UCSD-AML1 (cell line): ENCODE data around the gene FRK.
"Not testable (repeated sequence)": the region's sequence is repeated elsewhere in the genome, so short reads cannot be mapped to it uniquely, and the experiment has no call there.

Source experiments
- DNase-seq: peaks from one replicate; lab custom pipeline; 2025; ENCODE audit not compliant: unreplicated experiment; lab: John Stamatoyannopoulos, UW

Gene FRK, protein sequence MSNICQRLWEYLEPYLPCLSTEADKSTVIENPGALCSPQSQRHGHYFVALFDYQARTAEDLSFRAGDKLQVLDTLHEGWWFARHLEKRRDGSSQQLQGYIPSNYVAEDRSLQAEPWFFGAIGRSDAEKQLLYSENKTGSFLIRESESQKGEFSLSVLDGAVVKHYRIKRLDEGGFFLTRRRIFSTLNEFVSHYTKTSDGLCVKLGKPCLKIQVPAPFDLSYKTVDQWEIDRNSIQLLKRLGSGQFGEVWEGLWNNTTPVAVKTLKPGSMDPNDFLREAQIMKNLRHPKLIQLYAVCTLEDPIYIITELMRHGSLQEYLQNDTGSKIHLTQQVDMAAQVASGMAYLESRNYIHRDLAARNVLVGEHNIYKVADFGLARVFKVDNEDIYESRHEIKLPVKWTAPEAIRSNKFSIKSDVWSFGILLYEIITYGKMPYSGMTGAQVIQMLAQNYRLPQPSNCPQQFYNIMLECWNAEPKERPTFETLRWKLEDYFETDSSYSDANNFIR

DNA sequence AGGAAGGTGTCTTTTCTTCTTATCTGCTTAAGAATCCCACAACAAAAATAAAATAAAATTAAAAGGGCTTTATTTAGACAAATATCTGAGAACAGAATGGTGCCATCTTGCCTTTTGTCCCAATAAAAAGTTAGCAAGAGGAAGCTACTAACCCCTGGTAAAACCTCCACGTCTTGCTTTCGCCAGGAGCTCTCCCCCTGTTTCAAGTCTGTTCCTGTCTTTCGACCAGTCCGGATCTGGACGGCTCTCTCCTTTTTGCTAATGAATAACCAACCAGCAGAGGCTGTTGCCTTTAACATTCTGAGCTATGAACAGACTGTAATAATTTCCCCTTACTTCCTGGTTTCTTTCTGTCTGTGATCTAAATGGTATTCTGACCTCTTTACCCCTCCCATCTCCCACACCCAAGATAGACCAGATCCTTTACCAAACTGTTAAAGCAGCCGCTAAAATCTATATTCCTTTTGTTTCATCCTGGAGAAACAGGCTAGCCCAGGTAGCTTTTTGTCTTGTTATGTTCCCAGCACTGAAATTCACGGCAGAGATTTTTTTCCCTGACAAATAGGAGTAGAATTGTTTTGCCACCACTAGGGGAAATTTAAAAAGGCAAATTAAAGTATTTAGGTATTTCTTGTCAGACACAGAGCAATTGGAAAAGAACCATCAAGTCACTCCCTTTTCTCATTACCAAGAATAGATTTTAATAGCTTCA lies at the start of gene FRK:
TSS of gene FRK (minus strand) at position 320 of the 712 bp plus-strand sequence. CDS start 580 bp downstream, outside the sequence.
- DNase-seq = no peak

GRCh38 chr6:116108836-116109235 lies 48.1 kb upstream of the FRK start:
- no peak for DNase-seq

- DNase-seq = no peak
Measured at GRCh38 chr6:116106146-116106545, 45.5 kb upstream of the FRK start.

- no peak for DNase-seq
Measured at GRCh38 chr6:116105247-116105646, 44.6 kb upstream of the FRK start.

DNA sequence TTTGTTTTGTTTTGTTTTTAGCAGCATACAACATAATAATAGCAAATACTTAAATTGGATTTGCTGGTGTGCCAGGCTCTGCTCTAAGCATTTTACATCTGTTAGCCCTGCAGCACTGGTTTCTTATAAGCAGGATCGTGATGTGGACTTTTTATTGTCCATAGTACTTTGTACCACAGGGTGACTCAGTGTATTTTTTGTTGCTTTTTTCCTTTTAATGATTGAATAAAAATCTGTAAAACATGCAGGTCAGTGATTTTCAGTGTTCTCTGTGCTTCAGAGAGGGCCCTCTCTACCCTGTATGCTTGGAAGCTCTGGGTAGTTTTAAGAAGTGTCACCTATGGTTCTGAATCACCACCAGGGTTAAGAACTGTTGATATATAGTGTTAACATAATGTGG lies 43.9 kb upstream of the FRK start:
- no peak for DNase-seq

DNA sequence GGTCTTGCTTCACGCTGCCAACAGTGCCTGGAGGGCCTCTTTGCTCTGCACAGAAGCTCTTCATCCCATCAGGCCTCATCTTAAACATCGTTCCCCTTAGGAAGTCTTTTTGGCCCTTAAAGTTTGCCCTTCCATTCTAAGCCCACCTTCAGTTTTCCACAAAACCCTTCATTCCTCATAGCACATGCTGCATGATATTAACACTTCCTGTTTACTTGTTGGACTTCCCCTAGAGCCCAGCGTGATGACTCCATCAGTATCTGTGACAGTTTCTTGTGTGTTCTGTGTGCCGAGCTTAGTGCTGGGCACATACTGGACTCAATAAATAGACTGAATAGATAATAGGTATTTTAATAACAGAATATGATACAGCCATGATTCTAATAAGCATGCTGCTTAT lies 42.2 kb upstream of the FRK start:
- no peak for DNase-seq

DNA sequence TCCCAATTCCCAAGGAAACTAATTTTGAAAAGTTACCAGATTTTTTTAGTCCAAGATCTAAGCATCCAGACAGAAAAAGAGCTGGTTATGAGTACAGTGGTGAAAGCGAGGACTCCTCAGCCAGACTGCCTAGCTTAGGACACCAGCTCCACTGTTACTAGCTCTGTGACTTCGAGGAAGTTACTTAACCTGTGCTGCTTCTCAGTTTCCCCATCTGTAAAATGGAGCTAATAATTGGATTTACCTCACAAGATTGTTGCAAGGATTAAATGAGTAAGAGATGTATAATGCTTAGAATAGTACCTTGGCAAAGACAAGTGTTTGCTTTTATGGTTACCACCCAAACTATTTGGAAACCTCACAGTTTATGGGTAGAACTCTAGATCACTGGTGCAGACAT lies 41.1 kb upstream of the FRK start:
- no peak for DNase-seq

- DNase-seq = no peak
Measured at GRCh38 chr6:116101302-116101718, 40.6 kb upstream of the FRK start.

DNA sequence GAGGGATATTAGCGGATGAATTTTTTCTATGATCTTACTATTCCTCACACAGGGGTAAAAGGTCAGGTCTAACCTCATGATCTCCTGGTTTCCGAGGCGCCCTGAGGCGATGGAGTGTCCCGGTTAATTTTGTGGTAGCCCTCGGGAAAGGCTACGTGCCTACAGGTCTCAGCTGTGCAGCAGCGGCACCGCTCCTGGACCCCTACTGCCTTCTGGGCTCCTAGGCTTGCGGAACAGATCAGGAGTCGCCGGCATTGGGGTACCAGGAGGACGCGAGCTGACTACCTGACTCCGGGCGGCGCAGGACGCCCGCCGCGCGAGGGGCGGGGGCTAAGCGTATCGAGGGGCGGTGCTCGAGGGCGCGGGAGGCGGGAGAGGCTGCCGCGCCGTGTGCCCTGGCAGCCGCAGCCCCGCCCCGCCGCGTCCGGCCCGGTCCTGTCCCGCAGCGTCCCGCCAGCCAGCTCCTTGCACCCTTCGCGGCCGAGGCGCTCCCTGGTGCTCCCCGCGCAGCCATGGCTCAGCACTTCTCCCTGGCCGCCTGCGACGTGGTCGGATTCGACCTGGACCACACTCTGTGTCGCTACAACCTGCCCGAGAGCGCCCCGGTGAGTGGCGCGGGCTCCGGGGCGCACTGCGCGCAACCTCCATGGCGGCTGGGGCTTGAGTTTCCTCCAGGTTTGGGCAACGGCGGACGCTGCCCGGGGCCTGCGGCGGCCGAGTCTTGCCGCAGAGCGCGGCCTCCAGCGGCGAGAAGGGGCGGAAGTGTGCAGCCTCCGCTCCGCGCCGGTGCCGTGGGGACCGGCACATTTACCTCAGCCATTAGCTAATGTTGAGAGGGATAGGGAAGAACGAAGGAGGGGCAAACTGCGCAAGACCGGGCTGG lies 40.0 kb upstream of the FRK start, which contains the start of gene NT5DC1:
TSS of gene NT5DC1 (plus strand) at position 435 of the 883 bp plus-strand sequence. CDS start at position 513, 78 bp downstream.
- peak; percentile 83 for DNase-seq

- no peak for DNase-seq
Measured at GRCh38 chr6:116099036-116099435, 38.3 kb upstream of the FRK start.

DNA sequence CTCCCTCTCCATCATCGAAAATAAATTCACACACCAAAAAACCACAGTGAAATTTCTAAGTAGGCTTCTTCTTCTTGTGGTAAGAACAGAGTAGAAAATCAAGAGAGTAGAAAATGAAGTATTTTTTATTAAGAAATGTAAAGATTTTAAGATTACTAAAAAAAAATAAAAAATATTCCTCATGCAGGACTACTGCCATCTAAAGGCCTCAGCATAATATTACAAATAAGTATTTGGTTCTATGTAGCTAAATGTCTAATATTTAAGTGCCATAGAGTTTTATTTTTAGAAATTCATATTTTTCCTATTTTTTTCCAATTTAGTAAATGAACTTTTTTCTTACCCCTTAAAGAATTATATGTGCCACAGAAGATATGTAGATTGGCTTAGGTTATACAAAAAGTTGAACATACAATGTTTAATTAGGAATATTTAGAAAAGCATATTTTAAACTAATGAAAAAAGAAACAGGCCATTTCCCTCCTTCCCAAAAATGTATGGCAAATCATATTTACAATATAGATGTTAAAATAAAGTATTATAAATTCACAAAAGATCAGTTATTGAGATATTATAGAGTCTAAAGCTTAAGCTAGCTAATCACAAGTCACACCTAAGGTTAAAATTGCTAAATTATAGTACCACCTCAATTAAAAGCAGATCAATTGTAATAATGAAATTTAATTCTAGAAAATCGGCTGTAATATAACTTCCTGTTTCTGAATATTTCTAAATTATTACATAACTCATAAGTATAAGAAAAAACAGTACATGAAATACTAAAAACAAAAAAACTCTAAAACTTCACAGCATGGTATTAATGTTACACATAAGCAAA lies 36.5 kb upstream of the FRK start:
- no peak for DNase-seq

DNA sequence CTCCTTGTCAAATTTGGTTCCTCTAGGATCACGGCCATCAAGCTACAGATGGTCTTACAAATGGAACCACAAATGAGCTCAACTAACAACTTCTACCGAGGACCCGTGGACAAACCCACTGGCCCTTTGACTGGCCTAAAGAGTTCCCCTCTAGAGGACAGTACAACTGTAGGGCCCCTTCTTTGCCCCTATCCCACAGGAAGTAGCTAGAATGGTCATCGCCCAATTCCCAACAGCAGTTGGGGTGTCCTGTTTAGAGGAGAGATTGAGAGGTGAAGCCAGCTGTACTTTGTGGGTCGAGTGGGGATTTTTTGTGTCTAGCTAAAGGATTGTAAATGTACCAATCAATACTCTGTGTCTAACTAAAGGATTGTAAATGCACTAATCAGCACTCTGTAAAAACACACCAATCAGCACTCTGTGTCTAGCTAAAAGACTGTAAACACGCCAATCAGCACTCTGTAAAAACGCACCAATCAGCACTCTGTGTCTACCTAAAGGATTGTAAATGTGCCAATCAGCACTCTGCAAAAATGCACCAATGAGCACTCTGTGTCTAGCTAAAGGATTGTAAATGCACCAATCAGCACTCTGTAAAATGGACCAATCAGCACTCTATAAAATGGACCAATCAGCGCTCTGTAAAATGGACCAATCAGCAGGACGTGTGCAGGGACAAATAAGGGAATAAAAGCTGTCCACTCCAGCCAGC lies 35.5 kb upstream of the FRK start:
- not testable (repeated sequence) for DNase-seq

DNA sequence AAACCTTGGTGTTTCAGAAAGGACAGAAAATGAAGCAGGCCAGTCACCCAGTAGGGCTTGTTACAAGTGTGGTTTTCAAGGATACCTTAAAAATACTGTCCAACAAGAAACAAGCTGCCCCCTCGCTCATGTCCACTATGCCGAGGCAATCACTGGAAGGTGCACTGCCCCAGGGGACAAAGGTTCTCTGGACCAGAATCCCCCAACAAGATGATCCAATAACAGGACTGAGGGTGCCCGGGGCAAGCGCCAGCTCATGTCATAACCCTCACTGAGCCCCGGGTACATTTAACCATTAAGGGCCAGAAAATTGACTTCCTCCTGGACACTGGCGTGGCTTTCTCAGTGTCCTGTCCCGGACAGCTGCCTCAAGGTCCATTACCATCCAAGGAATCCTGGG lies 33.4 kb upstream of the FRK start:
- no peak for DNase-seq

- no peak for DNase-seq
Measured at GRCh38 chr6:116090251-116090650, 29.6 kb upstream of the FRK start.

DNA sequence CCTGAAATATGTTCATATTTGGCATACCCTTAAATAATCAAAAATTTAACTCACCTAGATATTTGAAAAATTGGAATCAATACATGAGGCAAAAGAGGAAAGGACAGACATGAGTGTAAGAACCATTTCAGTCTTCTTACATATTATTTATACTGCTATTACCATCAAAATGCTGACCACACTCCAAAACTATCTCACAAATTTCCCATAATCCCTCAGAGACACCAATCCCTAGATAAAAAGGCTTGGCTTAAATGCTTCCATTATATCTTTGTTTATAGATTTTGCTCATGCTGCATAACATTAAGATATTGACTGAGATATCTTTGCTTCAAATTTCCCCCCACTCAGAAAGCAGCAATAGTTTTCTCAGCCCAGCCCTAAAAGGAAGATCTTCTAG lies 28.3 kb upstream of the FRK start:
- no peak for DNase-seq

GRCh38 chr6:116087437-116088027 lies 26.8 kb upstream of the FRK start:
- DNase-seq = no peak

GRCh38 chr6:116084284-116084683 lies 23.6 kb upstream of the FRK start:
- DNase-seq = no peak

DNA sequence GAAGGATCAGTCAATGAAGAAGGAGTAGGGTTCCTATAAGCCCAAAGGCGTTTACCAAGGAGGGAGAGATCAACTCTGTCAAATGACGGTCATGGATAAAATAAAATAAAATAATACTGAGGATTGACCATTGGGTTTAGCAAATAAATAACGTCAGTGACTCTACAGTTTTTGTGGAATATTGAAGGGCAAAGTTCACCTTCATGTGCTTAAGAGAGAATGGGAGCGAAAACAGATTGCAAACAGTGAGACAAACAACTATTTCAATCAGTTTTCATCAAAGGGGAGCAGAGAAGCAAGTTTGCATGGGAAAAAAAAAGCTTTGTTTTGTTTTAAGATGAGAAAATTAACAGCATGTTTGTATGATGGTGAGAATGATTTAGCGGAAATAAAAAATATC lies 22.4 kb upstream of the FRK start:
- DNase-seq = no peak

DNA sequence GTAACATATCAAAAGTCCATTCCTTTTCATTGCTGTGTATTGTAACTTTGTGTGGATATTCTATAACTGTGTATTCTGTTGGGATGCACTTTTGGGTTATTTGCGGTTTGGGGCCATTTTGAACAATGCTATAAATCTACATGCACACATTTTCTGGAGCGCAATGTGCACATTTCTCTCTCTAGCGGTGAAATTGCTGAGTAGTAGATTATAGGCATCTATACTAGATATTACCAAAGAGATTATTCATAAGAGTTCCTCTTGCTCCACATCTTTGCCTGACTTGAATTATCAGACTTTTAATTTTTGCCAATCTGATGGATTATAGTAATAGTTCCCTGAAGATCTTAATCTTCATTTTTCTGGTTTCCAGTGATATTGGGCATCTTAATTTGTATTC lies 18.3 kb upstream of the FRK start:
- no peak for DNase-seq
